ENCODE results near the gene ZDHHC11. TPM values are rescaled to one million over a fixed set of nuclear protein-coding genes. Genes with fewer than 3 reads are reported as not detected.
"Not testable (repeated sequence)": the region's sequence is repeated elsewhere in the genome, so short reads cannot be mapped to it uniquely, and the experiment has no call there.

The ZDHHC11 gene
- total and polyA plus RNA-seq, 2 experiments from 2014 or later: 8.0 to 29.1 TPM

GRCh38 chr5:751496-751895 lies 99.3 kb downstream of the ZDHHC11 start (continued):
- TF ChIP-seq ZNF462 (CRISPR knock-in tag; IDR thresholded peaks at IDR 0.05): no peak

GRCh38 chr5:750226-750625 lies 100.6 kb downstream of the ZDHHC11 start:
- not testable (repeated sequence) for ATAC-seq; H3K79me2 ChIP-seq (replicated peaks; ENCODE audit: insufficient read depth)

GRCh38 chr5:749101-749670 lies 101.6 kb downstream of the ZDHHC11 start:
- H2AFZ ChIP-seq: no peak overlapping the region
- no peaks in the 10 kb centered on the region for H3K27me3 ChIP-seq (ENCODE audit: insufficient read depth)
- no peak overlapping the region for H3K4me3 ChIP-seq
- no peaks in the 10 kb centered on the region for H3K4me1 ChIP-seq (ENCODE audit: insufficient read depth)
- H3K9me3 Mint-ChIP-seq: no peaks in the 10 kb centered on the region
- no peaks in the 10 kb centered on the region for H4K20me1 ChIP-seq (replicated peaks; ENCODE audit: insufficient read depth)
- peaks cover 3% of the 10 kb centered on the region for H3K27me3 Mint-ChIP-seq (ENCODE audit: insufficient read depth, low read depth, poor library complexity)
- H3K4me2 ChIP-seq: no peak overlapping the region
- H3K79me2 ChIP-seq (replicated peaks; ENCODE audit: insufficient read depth): no peaks in the 10 kb centered on the region
- no peak overlapping the region for H3K27ac ChIP-seq (ENCODE audit: low read depth)
- no peaks in the 10 kb centered on the region for H3K36me3 ChIP-seq (ENCODE audit: insufficient read depth)
- H3K4me3 Mint-ChIP-seq: no peak overlapping the region
- no peak for ATAC-seq
- H3K9me2 ChIP-seq (ENCODE audit: insufficient read depth): no peaks in the 10 kb centered on the region
- H3K36me3 Mint-ChIP-seq (ENCODE audit: low read depth): no peaks in the 10 kb centered on the region
- no peak for DNase-seq (ENCODE audit: low spot score)
- no peaks in the 10 kb centered on the region for H3K4me1 Mint-ChIP-seq
- no peak overlapping the region for H3K27ac Mint-ChIP-seq
- H3F3A ChIP-seq (replicated peaks; ENCODE audit: low read depth): no peaks in the 10 kb centered on the region
- TF ChIP-seq EZH2phosphoT487 (IDR thresholded peaks at IDR 0.05; ENCODE audit: unreplicated experiment) (no peak), ZNF331 (CRISPR knock-in tag; IDR thresholded peaks at IDR 0.05; ENCODE audit: low read depth) (no peak), EZH2 (IDR thresholded peaks at IDR 0.05; ENCODE audit: low read depth, unreplicated experiment) (no peak), JUNB (IDR thresholded peaks at IDR 0.05; ENCODE audit: unreplicated experiment) (no peak), STAT1 (IDR thresholded peaks at IDR 0.05; ENCODE audit: unreplicated experiment) (no peak)

More at GRCh38 chr5:750226-750625, 100.6 kb downstream of the ZDHHC11 start:
- H3K36me3 ChIP-seq (ENCODE audit: insufficient read depth); DNase-seq (ENCODE audit: low spot score); H4K20me1 ChIP-seq (replicated peaks; ENCODE audit: insufficient read depth); H3F3A ChIP-seq (replicated peaks; ENCODE audit: low read depth); H3K9me3 Mint-ChIP-seq; H3K9me2 ChIP-seq (ENCODE audit: insufficient read depth); H3K4me2 ChIP-seq; H3K4me3 Mint-ChIP-seq; H3K27ac ChIP-seq (ENCODE audit: low read depth); H3K27me3 Mint-ChIP-seq (ENCODE audit: insufficient read depth, low read depth, poor library complexity); H3K27ac Mint-ChIP-seq; H3K4me1 ChIP-seq (ENCODE audit: insufficient read depth); H3K4me1 Mint-ChIP-seq; H2AFZ ChIP-seq; H3K36me3 Mint-ChIP-seq (ENCODE audit: low read depth); H3K4me3 ChIP-seq; H3K27me3 ChIP-seq (ENCODE audit: insufficient read depth): not testable (repeated sequence)
